ENCODE results near the gene BRD7.

Gene BRD7

GRCh38 chr16:50373780-50374179 lies 5.0 kb upstream of the BRD7 start:
- no peaks in the 10 kb centered on the region for H3K9me3 ChIP-seq (ENCODE audit: insufficient read depth, low read depth, low read length)
- no peak overlapping the region for H3K4me3 ChIP-seq (ENCODE audit: low read length, poor library complexity, severe bottlenecking)
- H3K36me3 ChIP-seq (ENCODE audit: insufficient read depth, low read length) = no peaks in the 10 kb centered on the region
- no peaks in the 10 kb centered on the region for H3K79me2 ChIP-seq (ENCODE audit: insufficient read depth, low read length)
- no peaks in the 10 kb centered on the region for H3F3A ChIP-seq (ENCODE audit: low read depth)
- H3K9ac ChIP-seq (ENCODE audit: low read depth, low read length, poor library complexity, severe bottlenecking) = no peak overlapping the region
- H3K4me1 ChIP-seq (ENCODE audit: insufficient read depth, low read length, poor library complexity, severe bottlenecking) = peaks cover 7% of the 10 kb centered on the region
- no peak overlapping the region for H3K4me2 ChIP-seq (ENCODE audit: low read depth, low read length, poor library complexity, severe bottlenecking)
- no peaks in the 10 kb centered on the region for H3K27me3 ChIP-seq (ENCODE audit: insufficient read depth, low read length, poor library complexity, severe bottlenecking)
- no peak overlapping the region for H2AFZ ChIP-seq (ENCODE audit: low read length)
- H4K20me1 ChIP-seq (ENCODE audit: insufficient read depth, low read length, poor library complexity, severe bottlenecking) = no peaks in the 10 kb centered on the region
- TF ChIP-seq CTCF (conservative IDR thresholded peaks at IDR 0.05; ENCODE audit: low read length) (no peak), EZH2phosphoT487 (IDR thresholded peaks at IDR 0.05; ENCODE audit: borderline replicate concordance) (no peak)
- no peaks in the 10 kb centered on the region for H3K9me2 ChIP-seq (replicated peaks; ENCODE audit: low read depth, low read length)

- H3K4me2 ChIP-seq (ENCODE audit: low read depth, low read length, poor library complexity, severe bottlenecking) = no peak overlapping the region
- no peaks in the 10 kb centered on the region for H3K9me2 ChIP-seq (replicated peaks; ENCODE audit: low read depth, low read length)
- no peak overlapping the region for H3K4me3 ChIP-seq (ENCODE audit: low read length, poor library complexity, severe bottlenecking)
- no peaks in the 10 kb centered on the region for H3K36me3 ChIP-seq (ENCODE audit: insufficient read depth, low read length)
- peaks cover 7% of the 10 kb centered on the region for H3K4me1 ChIP-seq (ENCODE audit: insufficient read depth, low read length, poor library complexity, severe bottlenecking)
- H2AFZ ChIP-seq (ENCODE audit: low read length) = no peak overlapping the region
- no peaks in the 10 kb centered on the region for H3K27me3 ChIP-seq (ENCODE audit: insufficient read depth, low read length, poor library complexity, severe bottlenecking)
- no peak overlapping the region for H3K9ac ChIP-seq (ENCODE audit: low read depth, low read length, poor library complexity, severe bottlenecking)
- H3K79me2 ChIP-seq (ENCODE audit: insufficient read depth, low read length) = peaks cover 2% of the 10 kb centered on the region
- no peaks in the 10 kb centered on the region for H3K9me3 ChIP-seq (ENCODE audit: insufficient read depth, low read depth, low read length)
- peaks cover 2% of the 10 kb centered on the region for H4K20me1 ChIP-seq (ENCODE audit: insufficient read depth, low read length, poor library complexity, severe bottlenecking)
- no peaks in the 10 kb centered on the region for H3F3A ChIP-seq (ENCODE audit: low read depth)
- TF ChIP-seq CTCF (conservative IDR thresholded peaks at IDR 0.05; ENCODE audit: low read length) = no peak
- no peak for TF ChIP-seq EZH2phosphoT487 (IDR thresholded peaks at IDR 0.05; ENCODE audit: borderline replicate concordance)
Observed at GRCh38 chr16:50373345-50373701, 4.5 kb upstream of the BRD7 start.

- Histone ChIP-seq H4K20me1 (ENCODE audit: insufficient read depth, low read length, poor library complexity, severe bottlenecking) (peaks cover 7% of the 10 kb centered on the region), H2AFZ (ENCODE audit: low read length) (no peak overlapping the region), H3K9me3 (ENCODE audit: insufficient read depth, low read depth, low read length) (no peaks in the 10 kb centered on the region), H3K9me2 (replicated peaks; ENCODE audit: low read depth, low read length) (no peaks in the 10 kb centered on the region), H3K9ac (ENCODE audit: low read depth, low read length, poor library complexity, severe bottlenecking) (no peak overlapping the region), H3K4me1 (ENCODE audit: insufficient read depth, low read length, poor library complexity, severe bottlenecking) (peaks cover 8% of the 10 kb centered on the region), H3K79me2 (ENCODE audit: insufficient read depth, low read length) (peaks cover 7% of the 10 kb centered on the region), H3K4me2 (ENCODE audit: low read depth, low read length, poor library complexity, severe bottlenecking) (no peak overlapping the region), H3K4me3 (ENCODE audit: low read length, poor library complexity, severe bottlenecking) (no peak overlapping the region), H3F3A (ENCODE audit: low read depth) (no peaks in the 10 kb centered on the region), H3K27me3 (ENCODE audit: insufficient read depth, low read length, poor library complexity, severe bottlenecking) (no peaks in the 10 kb centered on the region), H3K36me3 (ENCODE audit: insufficient read depth, low read length) (no peaks in the 10 kb centered on the region)
- TF ChIP-seq EZH2phosphoT487 (IDR thresholded peaks at IDR 0.05; ENCODE audit: borderline replicate concordance) = no peak
- TF ChIP-seq CTCF (conservative IDR thresholded peaks at IDR 0.05; ENCODE audit: low read length) = no peak
Observed at GRCh38 chr16:50372611-50373344, 4.0 kb upstream of the BRD7 start.

Measured in Loucy (cell line).